GM19438 (cell line): ENCODE results near the gene KIF19.

Source experiments
- ATAC-seq: cut with Tn5 transposase; IDR thresholded peaks from one replicate; pipeline ENCODE4 v1.9.1; 2021; ENCODE audit warnings: low read depth; ENCODE audit not compliant: unreplicated experiment

The KIF19 gene

DNA sequence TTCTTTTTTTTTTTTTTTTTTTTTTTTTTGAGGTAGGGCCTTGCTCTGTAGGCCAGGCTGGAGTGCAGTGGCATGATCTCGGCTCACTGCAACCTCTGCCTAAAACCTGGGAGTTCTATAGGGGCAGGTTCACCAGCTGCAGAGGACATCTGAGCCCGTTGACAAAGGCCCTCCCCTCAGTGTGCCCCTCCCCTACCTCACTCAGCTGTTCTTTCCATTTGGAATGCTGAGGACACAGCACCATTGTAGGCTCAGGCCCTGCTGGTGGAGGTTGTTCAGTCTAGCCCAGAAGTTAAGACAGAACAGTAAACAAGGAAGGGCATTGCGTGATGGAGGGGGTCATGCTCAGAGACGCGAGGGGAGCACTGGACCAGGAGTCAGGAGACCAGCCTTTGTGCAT lies 21.8 kb upstream of the KIF19 start:
- ATAC-seq: no peak

DNA sequence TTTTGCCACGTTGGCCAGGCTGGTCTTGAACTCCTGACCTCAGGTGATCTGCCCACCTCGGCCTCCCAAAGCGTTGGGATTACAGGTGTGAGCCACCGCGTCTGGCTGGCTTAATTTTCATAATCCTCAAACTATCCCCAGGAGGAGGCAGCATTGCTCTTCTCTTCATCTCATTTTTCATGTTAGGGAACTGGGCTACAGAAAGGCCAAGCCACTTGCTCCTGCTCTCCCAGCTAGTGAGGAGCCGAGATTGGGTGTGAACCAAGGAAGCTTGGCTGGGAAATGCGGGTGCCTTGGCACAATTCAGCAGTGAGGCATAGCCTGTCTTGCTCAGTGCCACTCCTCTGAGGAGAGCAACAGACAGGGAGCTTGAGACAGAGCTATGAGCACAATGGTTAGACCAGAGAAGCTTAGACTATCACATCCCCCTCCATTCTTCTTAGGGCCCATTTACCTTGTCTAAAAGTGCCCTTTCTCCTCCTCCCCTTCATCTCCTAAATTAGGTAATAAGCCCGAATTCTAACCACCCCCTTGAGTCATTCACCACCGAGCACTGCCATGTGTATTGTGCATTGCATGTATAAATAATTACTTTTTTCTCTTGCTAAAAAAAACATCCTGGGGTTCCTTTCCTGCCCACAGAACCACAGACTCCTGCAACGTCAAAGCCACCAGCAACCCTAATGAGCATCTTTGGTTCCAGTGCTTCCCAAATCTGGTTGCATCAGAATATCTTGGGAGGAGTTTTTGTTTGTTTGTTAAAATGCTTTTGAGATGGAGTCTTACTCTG lies 20.0 kb upstream of the KIF19 start:
- ATAC-seq: no peak

- ATAC-seq: no peak
These were observed 17.8 kb upstream of the KIF19 start for GRCh38 chr17:74307984-74308773.

- ATAC-seq: no peak
These were observed 16.1 kb upstream of the KIF19 start for GRCh38 chr17:74309902-74310301.

- ATAC-seq: no peak
These were observed 11.1 kb upstream of the KIF19 start for GRCh38 chr17:74314877-74315276.

- ATAC-seq: no peak
These were observed 9.8 kb upstream of the KIF19 start for GRCh38 chr17:74316220-74316619.

DNA sequence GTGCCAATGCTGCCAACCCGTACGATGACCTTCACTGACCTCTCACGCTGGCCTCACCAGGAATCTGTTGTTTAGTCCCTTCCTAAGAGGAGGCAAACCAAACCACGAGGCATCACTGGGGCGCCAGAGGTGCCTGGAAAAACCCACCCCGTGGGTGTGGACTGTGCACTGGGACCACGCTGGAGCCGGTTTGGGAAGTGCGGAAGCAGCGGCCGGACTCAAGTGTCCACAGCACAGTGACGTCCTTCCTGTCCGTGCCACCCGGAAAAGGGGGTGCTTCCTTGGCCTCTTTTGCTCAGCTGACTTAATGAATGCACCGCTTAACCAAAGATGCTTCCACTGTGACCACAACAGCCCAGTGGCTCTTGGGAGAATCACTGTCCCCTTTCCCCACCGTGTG lies 9.0 kb upstream of the KIF19 start:
- no peak for ATAC-seq

DNA sequence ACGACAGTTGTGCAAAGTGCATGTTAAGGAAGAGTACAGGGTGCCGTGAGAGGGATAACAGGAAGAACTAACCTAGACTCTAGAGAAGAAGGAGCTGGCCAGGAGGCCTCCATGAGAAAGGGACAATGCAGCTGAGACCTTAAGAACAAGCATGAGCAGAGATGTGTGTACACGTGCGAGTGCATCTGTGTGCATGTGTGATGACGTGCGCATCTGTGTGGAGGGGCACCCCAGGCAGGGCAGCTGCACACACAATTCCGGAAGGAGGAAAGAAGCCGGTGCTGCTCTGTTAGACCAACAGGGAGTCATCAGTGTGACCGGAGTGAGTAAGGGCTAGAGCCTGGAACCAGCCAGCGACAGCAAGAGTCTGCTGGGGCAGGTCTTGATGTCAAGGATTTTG lies 7.6 kb upstream of the KIF19 start:
- ATAC-seq: no peak

DNA sequence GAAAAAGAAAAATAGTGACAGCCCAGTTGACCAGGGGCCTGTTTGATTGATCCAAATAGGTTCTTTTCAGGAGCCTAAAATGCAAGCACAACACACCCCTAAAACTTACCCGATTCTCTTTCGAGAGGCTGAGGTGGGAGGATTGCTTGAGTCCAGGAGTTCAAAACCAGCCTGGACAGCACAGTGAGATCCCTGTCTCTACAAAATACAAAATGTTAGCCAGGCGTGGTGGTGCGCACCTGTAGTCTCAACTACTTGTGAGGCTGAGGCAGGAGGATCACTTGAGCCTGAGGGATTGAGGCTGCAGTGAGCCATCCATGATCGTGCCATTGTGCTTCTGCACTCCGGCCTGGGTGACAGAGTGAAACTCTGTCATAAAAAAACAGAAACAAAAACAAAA lies 1.5 kb upstream of the KIF19 start:
- ATAC-seq: no peak

GRCh38 chr17:74325376-74325742 lies 667 bp upstream of the KIF19 start:
- ATAC-seq: no peak

- no peak for ATAC-seq
These were observed 480 bp downstream of the KIF19 start for GRCh38 chr17:74326506-74326905.

GRCh38 chr17:74328487-74328886 lies 2.5 kb downstream of the KIF19 start:
- ATAC-seq: no peak

GRCh38 chr17:74329378-74329777 lies 3.4 kb downstream of the KIF19 start:
- ATAC-seq: no peak

GRCh38 chr17:74330446-74330845 lies 4.4 kb downstream of the KIF19 start:
- ATAC-seq: no peak

DNA sequence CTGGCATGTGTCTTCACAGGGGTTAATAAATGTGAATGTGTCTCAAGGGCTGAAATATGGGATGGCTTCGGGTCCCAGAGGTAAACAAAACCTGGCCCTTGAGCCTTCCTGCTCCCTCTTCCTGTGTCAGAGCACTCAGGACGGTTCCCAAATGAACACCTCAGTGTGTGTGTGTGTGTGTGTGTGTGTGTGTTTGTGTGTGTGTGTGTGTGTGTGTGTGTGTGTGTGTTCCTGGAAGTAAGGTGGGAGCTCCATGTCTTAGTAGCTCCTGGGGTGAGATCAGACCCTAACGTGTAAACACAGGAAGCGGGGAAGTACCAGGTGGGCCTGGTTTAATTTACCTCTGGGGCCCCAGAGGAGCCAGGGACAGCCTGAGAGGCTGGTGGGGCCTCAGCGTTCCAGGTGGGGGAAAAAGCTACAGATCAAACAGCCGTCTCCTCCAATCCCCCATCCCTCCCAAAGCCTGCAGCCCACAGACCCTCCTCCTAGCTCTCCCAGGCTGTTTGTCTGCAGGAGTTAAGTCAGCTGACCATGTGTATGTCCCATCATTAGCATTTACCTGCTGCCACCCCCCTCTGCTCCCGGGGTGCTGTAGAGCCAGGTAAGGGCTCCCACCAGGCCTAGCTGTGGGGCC lies 6.1 kb downstream of the KIF19 start:
- ATAC-seq: no peak

- ATAC-seq: no peak
These were observed 6.8 kb downstream of the KIF19 start for GRCh38 chr17:74332763-74333283.

DNA sequence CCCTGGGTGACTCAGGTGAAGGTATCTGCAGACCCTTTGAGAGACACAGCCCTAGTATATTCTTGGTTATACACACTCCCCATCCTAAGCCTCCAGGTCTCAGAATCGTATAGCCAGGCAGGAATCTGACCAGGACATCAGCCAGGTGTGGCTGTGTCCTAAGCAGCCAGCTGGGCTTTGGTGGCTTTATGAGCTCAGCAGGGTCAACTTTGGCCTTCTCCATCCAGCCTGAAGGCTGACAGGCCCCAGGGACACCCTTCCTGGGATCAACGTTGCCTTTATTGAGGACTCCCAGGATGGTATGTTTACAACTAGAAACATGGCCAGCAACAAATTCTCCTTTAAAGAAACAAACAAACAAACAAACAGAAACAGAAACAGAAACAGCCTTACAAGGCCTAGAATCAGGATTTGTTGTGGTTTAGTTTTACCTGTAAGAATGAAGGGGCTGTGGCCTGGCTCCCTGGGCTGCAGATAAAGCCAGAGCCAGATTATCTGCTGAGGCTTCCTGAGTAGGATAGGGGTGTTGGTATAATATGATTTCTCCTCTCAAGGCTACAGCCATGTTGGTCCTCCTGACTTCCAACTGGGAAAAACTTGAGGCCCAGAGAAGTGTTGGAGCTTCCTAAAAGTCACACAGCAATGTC lies 8.5 kb downstream of the KIF19 start:
- ATAC-seq: no peak

DNA sequence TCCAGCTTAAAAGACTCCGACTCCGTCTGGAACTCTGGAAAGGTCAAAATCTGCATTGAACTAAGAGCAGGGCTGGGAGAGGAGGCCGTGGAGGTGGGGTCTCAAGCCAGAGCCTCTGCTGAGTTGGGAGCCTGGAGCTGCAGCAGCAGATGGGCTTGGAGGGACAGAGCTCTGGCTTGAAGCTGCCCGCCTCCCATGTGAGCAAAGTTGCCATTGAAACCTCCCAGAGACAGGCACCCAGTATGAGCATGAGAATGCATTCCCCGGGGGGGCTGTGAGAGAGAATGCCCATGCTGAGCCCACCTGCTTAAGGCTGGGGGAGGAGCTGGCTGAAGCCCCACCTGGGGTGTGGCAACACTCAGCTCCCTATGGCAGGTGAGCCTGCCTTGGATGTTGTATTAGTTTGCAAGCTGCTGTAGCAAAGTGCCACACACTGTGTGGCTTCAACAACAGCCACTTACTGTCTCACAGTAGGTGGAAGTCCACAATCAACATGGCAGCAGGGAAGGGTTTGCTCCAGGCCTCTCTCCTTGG lies 9.6 kb downstream of the KIF19 start:
- ATAC-seq: no peak

GRCh38 chr17:74336307-74336706 lies 10.3 kb downstream of the KIF19 start:
- ATAC-seq: no peak

DNA sequence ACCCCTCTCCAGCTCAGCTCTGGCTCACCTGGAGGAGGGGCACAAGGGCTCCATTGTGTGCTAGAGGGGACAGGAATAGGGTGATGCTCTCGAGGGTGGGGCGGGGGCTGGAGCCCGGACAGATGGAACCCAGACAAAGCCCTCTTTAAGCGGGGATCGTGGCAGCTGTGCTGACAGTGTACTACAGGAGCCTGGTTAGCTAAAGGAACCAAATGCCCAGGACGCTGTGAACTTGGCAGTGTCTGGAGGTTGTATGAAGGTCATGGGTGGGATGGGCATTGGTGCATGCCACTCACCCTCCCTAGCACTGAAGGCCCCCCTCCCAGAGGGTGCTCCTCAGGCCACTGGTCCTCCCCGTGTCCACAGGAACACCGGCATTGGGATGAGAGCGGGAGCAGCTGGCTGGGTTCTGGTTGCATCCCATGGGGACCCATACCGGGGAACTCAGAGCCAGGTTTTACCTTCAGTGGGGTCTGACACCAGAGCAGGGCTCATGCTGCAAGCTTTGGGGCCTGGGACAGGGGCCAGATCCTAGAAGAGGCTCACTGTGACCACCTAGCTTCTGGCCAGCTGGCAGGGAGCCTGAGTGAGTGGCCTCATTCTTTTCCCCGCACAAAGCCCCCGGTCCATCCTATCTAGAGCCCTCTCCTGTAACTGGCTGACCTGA lies 11.9 kb downstream of the KIF19 start:
- no peak for ATAC-seq
